Measurements from ENCODE around the gene ZBTB25. TPM values are rescaled to one million over a fixed set of nuclear protein-coding genes. Genes with fewer than 3 reads are reported as not detected.

ZBTB25 gene
- total RNA-seq, 1 donor from 2014 or later, result 20.6 TPM

DNA sequence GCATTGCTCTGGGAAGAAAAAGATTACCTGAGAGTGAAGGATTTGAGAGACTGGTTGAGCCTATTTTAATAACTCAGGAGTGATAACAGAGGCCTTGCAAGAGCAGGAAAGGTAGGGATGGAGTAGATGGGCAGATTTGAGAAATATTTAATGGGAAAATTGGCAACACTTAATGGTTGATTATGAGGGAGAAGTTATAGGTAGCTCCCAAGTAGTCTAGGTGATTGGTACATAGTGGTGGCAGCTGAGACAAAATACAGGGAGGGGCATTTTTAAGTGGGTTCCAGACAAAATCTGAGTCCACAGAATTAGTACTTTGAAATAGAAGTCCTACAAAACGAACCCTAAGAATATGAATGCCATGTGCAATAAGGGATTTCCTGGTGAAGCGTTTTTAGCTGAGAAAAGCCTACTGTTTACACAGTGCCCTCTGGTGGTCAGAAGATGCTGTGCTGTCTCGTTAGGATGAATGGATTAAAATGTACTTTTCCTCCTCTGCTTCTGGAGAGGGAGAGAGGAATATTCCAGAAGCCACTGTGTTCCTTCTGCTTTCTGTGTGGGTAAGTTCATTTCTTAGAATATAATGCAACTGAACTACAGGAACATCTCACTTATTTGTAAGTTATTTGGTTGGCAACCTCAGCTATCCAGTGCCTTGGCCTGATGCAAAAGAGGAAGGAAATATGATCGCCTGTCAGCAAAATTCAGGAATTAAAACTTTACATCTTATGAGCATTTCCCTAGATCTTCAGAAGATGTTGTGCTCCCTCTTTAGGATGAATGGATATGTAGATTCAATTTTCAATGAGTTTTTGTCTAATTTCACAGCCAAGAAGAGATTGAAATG is 7.4 kb upstream of the ZBTB25 start:
- Mint-ChIP-seq H3K36me3 (no peaks in the 10 kb centered on the region), H3K4me1 (peaks cover 54% of the 10 kb centered on the region), H3K27me3 (ENCODE audit: low read depth) (no peaks in the 10 kb centered on the region), H3K9me3 (no peaks in the 10 kb centered on the region), H3K4me3 (no peak overlapping the region), H3K27ac (no peak overlapping the region)
- DNase-seq (ENCODE audit: low spot score in 2 of 2, unreplicated experiment in 2 of 2), result peak in 1 of 2 experiments; percentile 67
- TF ChIP-seq, protein P1, sequence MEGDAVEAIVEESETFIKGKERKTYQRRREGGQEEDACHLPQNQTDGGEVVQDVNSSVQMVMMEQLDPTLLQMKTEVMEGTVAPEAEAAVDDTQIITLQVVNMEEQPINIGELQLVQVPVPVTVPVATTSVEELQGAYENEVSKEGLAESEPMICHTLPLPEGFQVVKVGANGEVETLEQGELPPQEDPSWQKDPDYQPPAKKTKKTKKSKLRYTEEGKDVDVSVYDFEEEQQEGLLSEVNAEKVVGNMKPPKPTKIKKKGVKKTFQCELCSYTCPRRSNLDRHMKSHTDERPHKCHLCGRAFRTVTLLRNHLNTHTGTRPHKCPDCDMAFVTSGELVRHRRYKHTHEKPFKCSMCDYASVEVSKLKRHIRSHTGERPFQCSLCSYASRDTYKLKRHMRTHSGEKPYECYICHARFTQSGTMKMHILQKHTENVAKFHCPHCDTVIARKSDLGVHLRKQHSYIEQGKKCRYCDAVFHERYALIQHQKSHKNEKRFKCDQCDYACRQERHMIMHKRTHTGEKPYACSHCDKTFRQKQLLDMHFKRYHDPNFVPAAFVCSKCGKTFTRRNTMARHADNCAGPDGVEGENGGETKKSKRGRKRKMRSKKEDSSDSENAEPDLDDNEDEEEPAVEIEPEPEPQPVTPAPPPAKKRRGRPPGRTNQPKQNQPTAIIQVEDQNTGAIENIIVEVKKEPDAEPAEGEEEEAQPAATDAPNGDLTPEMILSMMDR (IDR thresholded peaks at IDR 0.05; ENCODE audit: unreplicated experiment), result peak; percentile 85

DNA sequence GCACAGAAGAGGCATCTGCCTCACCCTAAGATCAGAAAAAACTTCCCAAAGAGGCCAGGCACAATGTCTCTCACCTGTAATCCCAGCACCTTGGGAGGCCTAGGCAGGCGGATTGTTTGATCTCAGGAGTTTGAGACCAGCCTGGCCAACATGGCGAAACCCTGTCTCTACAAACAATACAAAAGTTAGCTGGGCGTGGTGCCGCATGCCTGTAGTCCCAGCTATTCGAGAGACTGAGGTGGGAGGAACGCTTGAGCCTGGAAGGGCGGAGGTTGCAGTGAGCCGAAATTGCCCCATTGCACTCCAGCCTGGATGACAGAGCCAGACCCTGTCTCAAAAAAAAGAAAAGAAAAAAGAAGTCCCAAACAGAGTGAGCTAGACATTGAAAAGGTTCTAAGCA is 5.4 kb upstream of the ZBTB25 start:
- Mint-ChIP-seq H3K4me1 (peaks cover 55% of the 10 kb centered on the region), H3K27ac (peak overlapping the region; percentile 71), H3K9me3 (no peaks in the 10 kb centered on the region), H3K4me3 (no peak overlapping the region), H3K27me3 (ENCODE audit: low read depth) (no peaks in the 10 kb centered on the region), H3K36me3 (no peaks in the 10 kb centered on the region)
- TF ChIP-seq, protein P1 (IDR thresholded peaks at IDR 0.05; ENCODE audit: unreplicated experiment), result no peak
- DNase-seq (ENCODE audit: low spot score in 2 of 2, unreplicated experiment in 2 of 2), result no peak

DNA sequence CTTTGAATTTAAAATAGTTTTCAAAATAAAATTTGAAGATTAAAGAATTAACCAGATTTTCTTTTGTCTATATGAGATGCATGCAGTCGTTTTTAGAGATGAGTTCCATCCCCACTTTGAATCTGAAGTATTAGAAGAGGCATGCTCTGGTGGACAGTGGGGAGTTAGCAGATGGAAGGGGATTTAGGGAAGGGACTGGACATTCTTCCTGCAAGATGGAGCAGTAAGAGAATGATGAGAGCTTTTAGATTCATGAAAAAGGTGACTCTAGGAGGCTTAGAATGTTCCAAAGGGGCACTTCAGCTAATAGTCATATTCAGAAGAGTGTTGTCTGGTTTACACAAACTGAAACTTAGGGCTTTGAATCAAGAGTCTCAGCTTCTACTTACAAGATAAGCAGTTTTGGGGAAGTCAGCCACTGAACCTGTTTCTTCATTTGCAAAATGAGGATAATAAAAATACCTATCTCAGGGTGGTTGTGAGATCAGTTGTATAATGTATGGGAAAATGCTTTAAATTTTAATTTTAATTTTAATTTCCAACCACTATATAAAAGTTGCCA is 4.7 kb upstream of the ZBTB25 start:
- no peak overlapping the region for H3K4me3 Mint-ChIP-seq
- no peaks in the 10 kb centered on the region for H3K36me3 Mint-ChIP-seq
- H3K4me1 Mint-ChIP-seq, result peaks cover 55% of the 10 kb centered on the region
- no peaks in the 10 kb centered on the region for H3K9me3 Mint-ChIP-seq
- TF ChIP-seq, protein P1 (IDR thresholded peaks at IDR 0.05; ENCODE audit: unreplicated experiment), result no peak
- DNase-seq (ENCODE audit: low spot score in 2 of 2, unreplicated experiment in 2 of 2), result no peak
- no peaks in the 10 kb centered on the region for H3K27me3 Mint-ChIP-seq (ENCODE audit: low read depth)
- H3K27ac Mint-ChIP-seq, result peak overlapping the region; percentile 24

DNA sequence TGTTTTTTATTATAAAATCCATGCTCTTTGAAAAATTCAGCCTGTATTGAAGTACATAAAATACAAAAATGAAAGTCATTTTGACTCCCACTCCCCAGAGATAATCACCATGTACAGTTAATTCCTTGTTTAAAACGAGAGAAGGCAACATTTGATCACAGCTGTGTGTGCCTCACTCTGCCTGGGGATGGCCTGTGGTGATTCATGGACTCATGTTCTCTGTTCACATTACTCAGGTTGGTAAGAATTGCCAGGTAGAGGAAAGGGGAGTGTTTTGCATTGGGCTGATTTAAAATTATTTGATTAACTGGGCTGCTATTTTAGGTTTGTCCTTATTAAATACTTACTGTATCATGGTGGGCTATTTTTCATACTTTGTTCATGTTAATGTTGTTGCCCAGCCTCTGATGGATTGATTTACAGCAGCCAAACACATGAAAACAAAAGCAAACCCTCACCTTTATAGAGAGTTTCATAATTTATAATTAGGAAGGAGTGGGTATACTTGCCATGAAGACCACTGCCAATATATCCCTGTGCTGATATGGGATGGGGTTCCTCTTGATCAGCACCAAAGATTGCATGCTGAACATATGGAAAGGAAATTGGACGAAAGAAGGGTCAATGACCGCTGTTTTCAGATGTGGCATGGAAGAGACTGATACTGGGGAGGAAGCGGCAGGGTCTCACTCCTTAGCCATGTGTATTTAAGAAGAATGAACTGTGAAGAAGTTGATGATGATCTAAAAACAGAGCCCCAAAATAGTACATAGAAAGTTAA is 3.9 kb upstream of the ZBTB25 start:
- H3K4me3 Mint-ChIP-seq, result peak overlapping the region; percentile 81
- H3K4me1 Mint-ChIP-seq, result peaks cover 59% of the 10 kb centered on the region
- peak overlapping the region; percentile 53 for H3K27ac Mint-ChIP-seq
- no peaks in the 10 kb centered on the region for H3K9me3 Mint-ChIP-seq
- TF ChIP-seq, protein P1 (IDR thresholded peaks at IDR 0.05; ENCODE audit: unreplicated experiment), result no peak
- DNase-seq (ENCODE audit: low spot score in 2 of 2, unreplicated experiment in 2 of 2), result no peak
- H3K27me3 Mint-ChIP-seq (ENCODE audit: low read depth), result no peaks in the 10 kb centered on the region
- H3K36me3 Mint-ChIP-seq, result no peaks in the 10 kb centered on the region

DNA sequence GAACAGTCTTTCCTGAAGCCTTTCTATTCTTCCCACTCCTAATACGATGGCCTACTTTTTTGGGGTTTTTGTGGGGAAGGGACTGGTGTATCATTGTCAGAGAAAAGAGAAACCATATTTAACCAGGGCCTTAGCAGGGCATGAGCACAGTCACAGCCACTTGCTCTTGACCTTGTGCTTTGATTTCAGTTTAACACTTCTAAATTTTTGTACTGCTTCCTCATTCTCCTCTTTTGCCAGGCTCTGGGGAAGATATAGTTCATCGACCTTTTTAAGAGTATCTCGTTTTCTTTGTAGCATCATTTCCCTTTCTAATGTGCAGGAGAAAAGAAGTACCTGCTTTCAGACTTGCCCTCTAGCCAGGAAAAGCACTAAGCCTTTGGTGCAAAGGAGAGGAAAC is 3.1 kb upstream of the ZBTB25 start:
- TF ChIP-seq, protein P1 (IDR thresholded peaks at IDR 0.05; ENCODE audit: unreplicated experiment), result no peak
- H3K27ac Mint-ChIP-seq, result peak overlapping the region; percentile 53
- H3K4me1 Mint-ChIP-seq, result peaks cover 67% of the 10 kb centered on the region
- H3K27me3 Mint-ChIP-seq (ENCODE audit: low read depth), result no peaks in the 10 kb centered on the region
- no peak for DNase-seq (ENCODE audit: low spot score in 2 of 2, unreplicated experiment in 2 of 2)
- no peaks in the 10 kb centered on the region for H3K9me3 Mint-ChIP-seq
- peak overlapping the region; percentile 81 for H3K4me3 Mint-ChIP-seq
- no peaks in the 10 kb centered on the region for H3K36me3 Mint-ChIP-seq
